ELF-1 (cell line): Measurements from ENCODE around the gene CD44.
A peak's percentile ranks its signal among the peaks of the same experiment; 100 is the strongest.

Experiments
- DNase-seq: peaks from one replicate; pipeline ENCODE4 v3.0.0-alpha.2; 2016; ENCODE audit warnings: low read depth, low spot score

The CD44 gene

DNA sequence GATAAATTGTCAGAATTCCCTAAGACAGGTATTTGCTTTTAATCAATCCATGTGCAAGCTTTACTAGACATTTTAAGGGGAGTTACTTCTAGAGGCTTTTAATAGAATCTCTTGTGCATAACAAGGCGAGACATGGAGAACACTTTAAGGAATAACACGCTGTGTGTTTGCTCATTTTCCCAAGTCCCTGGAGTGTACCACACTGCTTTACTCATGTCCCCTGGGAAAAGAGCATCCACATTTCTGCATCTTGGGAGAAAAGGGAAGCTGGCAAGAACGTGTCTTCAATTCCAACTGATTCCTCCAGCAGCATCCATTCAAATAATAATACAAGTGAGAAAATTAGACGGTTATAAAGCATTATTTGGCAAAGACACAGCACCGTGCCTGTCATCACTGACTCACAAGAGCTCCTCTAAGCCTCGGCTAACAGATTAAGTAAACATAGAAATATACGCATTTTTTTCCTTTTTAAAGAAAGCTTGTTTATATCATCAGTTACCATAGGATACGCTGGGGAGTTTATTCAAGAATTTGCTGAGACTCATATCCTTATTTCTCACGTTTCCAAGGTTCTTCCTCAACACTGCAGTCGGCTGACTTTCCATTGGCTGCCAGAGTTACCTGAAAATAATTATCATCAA lies 121.5 kb downstream of the CD44 start:
- no peak for DNase-seq

DNA sequence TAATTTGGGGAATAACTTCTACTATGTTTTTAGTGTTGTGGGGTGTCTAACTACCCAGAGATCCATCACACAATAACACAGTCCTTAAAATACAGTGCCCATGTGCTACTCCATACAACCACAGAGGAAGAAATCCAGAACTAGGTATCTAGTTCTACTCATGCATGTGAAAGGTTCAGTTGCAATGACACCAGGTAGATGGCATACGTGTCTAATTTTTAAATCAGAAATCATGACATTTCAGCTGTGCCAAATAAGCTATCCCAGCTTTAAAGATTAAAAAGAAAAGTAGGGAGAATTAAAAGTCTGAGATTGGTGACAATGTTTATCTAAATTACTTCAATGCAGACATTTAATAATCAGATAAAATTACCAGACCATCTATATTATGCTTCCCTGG lies 122.2 kb downstream of the CD44 start:
- no peak for DNase-seq

DNA sequence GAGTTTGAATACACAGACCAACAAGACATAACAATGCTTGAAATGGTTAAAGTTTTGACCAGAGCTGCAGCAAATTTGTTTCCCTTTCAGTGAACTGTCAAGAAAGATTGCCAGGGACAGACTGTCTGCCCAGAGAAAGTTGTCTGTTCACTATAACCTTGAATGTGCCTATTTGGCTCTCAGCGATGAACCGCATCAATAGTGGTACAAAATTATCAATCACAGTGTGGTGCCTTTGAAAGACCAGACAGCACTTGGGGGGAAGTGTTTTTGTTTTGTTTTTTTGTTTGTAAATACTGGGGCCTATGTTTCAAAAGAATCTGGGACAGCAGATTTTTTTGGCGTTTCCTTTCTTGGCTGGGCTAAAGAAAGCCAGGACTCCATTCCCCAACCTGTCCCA lies 123.1 kb downstream of the CD44 start:
- no peak for DNase-seq

DNA sequence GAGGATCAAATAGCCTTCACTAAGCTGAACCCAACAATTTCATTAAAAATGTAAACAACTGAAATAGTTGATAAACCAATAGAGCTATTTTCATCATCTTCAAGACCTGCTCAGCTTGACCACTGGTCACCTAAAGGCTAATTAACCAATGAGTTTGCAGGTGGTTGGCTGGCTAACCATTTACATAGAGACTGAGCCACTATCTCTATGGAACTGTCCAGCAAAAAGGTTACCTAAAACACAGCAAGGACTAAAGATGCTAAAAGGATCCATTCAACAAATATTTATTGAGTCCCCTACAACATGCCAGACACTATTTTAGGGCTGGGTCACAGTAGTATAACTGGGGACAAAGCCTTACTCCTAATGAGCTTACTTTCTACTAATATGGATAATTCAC lies 123.8 kb downstream of the CD44 start:
- no peak for DNase-seq

DNA sequence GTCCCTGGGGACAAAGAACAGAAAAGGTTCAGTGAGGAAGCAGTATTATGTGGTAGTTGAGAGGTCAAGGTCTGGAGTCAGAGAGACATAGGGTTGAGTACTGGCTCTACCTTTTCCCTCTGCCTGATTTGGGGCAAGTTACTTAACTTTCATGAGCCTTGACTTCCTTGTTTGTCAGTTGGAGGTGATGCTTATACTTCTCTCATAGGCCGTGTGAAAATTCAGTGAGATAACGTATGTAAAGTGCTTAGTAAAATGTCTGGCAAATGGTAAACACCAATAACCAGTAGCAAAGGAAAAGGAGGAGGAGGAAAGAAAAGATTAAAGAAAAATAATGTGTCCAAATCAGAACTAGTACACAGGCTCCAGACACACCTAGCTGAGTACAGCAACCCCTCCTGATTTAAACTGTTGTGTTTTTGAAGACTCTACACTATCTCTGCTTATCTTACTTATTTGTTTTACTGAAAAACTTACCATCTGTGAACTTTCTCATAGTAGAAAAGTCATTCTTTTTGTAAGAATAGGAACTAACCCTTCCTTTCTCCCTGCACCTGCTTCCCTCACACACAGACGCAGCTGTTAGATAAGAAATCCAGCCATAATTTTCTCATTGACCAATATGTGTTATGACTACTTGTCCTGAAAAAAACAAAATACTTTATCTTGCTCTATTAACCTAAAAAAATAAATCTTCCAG lies 126.9 kb downstream of the CD44 start:
- DNase-seq: no peak

DNA sequence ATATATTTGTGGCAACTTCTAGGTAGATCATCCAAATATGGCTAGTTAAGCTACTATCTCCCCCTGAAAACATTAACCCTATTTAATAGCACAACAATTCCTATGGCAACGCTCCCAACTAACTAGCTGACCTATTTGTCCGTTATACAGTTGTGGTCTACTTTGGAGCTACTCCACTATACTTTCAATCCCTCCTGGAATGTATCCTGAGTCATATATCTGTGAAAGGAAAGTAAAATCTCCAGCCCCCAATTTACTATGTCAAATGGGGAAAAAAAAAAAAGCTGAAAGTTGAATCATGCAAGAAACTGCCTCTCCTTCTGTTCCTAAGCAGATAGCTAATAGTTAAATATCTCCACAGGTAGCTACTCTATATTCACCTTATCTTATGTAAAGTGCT lies 128.5 kb downstream of the CD44 start:
- no peak for DNase-seq

DNA sequence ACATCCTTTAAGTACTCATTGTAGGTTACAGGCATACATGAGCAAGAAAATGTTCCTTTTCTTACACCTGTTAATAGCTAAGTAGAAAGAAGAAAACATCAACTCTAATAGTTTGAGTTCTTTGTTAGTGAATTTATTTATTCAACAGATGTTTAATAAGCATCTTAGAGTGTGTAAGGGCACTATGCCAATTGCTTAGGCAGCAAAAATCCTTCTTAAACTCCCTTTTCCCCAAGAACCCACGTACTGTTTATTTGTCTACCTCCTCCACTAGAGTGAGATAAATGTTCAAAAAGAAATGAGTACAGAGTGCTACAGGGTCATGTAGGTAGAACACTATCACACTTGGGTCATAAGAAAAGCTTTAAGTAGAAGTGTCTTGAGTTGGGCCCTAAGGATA lies 131.4 kb downstream of the CD44 start:
- DNase-seq: no peak

DNA sequence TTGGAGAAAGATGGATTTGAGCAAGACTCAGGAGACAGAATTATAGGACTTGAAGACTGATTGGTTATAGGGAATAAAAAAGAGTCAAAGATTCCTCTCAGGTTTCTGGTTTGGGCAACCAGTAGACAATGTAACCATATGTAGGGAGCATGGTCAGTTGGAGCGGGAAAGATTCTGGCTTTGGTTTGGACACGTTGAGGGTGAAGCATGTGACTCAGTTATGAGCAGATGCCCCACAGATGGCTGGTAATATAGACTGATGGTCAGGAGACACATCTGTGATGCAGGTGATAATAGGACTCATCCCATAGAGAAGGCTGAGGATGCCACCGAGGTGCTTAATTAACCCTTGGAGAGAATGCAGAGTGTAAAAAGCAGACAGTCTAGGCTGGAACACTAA lies 132.1 kb downstream of the CD44 start:
- DNase-seq: no peak

DNA sequence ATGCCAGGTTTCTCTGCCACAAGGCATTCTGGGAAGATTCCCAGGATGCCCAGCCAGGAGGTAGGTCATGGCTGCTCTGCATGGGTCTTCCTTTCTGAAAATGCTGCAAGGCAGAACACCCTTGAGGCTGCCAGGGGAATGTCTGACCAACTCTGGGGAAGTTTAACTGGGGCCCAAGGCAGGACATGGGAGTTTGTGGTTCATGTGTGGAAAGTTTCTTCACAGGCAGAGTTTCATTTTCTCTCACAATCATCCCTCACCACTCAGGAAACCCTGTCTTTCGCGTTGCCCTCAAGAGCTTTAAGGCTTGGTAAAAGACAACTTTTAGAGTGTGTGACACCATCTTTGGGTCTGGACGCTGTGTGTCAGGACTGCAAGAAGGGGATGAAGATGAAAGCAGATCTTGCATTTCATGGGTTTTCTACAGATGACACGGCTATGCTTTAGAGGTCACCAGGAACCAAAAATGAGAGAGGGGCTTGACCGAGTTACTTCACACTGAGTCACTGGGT lies 133.5 kb downstream of the CD44 start:
- DNase-seq: no peak

DNA sequence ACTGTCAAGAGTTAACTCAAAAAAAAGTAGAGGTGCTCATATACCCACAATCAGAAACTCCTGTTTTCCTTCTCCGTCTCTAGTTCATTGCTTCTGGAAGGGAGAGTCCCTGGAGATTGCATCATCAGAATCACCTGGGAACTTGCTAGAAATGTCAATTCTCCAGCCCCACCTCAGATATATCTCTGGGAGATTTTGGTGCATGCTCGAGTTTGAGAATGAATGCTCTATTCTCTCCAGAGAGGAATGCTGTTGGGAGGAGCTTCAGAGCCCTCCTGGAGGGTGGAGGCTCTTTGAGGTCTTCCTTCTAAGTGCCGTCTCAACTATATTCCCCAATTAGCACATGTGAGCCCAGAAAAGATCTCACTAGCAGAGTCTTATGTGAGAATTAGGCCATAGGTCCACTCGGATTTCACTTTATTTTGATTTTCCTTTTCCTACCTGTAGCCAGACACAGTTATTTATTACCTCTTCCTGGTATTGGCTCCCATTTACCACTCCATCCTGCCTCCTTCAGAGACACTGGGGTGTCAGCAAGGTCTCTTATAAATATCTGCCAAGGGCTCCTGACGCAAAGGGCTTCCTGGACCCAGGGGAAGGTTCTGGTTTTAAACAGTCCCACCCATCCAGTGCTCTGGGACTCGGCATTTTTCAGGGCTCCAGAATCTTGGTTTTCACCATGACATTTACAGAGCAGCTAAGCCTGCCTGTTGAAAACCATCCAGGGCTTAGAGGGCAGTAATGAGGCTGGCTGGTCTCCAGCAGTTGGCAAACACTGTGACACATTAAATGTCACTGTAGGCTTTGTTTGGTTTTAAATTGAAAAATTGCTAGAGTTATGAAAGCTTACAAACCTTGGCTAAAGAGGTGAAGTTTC lies 136.2 kb downstream of the CD44 start:
- peak; percentile 22 for DNase-seq

DNA sequence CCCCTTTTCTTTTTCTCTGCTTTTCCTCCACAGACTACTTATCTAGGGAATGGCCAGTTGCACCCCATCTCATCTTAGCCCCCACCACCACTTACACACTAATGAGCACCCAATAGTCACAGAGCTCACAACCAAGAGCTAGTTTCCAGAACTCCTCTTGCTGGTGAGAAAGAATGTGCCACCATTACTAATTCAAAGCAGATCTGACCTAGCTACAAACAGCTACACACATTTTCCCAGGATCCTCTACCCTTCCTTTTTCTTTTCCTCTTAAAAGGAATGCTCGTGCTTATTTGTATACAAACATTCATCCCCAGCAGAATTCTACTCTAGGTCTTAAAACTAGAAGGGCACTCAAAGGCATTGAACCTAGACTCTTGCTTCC lies 136.8 kb downstream of the CD44 start:
- no peak for DNase-seq

DNA sequence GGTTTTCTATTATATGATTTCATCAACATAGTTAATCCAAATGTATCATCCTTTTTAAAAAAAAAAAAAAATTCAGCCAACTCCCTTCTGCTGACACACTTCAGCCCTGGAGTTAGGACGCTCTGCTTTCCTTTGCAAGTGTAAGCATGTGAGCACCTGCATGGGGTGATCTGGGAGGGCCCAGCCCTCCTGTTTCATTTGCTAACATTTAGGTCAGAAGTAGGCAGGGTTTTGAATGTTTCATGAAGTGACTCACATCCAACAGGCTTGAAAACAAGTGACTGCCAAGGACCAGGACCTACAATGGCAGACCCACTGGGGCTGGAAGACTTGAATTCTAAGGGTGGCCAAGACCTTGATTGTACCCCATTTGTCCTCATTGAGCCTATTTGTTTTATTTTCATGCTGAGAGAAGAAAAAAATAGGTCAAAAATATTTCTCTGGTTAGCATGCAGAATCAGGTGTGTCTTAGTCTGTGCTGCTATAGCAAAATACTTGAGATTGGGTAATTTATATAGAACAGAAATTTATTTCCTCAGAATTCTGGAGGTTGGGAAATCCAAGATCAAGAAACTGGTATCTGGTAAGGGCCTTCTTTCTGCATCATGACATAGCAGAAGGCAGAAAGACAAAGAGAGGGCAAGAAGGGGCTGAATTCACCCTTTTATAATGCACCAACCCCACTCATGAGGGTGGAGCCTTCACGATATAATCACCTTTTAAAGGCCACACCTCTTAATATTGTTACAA lies 137.6 kb downstream of the CD44 start:
- no peak for DNase-seq

DNA sequence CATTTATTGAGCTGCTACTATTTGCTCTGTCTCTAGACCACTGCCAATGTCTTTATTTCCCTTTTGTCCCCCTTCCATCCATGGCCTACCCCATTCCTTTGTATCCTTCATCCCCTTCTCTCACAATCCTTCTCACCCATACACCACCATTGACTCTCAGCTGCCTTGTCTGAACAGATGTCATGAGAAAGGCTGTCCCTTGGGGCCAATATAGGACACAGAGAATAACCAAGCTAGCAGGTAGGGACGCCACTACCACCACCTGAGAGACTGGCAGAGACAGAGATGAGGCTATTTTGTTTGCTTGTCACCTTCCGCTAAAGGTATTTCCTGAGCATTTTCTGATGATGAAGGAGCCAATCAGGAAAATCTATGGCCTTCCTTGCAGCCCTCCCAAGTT lies 138.9 kb downstream of the CD44 start:
- DNase-seq: no peak

DNA sequence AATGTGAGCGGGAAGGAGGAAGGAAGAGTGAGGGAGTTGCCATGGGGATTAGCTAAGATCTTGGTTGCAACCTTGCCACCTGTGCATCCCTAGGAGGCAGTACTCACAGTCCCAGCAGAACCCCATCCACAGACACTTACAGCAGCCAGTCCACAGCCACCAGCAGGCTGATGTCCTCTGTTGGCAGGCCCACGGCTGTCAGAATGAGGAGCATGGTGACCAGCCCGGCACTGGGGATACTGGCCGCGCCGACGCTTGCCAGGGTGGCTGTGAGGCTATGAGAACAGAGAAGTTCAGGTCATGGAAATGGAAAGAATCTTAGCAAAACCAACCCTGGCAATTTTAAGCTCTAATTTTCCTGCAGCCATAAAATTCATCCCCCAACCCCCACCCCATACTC lies 141.8 kb downstream of the CD44 start:
- no peak for DNase-seq

DNA sequence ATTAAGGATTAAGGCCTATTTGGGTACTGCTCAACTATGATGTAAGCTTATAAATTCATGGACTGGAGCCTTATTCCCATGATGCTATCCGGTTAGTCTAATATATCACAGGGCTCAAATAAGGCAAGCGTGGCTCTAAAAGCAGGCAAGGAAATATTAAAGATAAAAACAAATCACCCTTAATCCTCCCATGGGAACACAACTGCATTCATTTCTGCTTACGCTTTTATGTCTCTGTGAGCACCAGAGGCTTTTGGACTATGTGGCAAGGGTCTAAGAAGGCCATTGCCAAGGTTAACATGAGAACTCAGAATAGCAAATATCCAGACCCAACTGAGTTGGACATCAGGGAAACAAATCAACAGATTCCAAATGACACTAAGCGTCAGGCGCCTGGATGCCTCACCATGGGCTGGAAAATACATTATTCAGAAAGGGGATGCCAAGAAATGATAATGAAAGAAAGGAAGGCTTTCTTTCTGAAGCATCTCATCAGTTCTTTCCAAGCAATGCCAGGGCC lies 142.3 kb downstream of the CD44 start:
- DNase-seq: no peak
